Activated naive CD4-positive, alpha-beta T cell treated with anti-CD3 and anti-CD28 coated beads, Interleukin-2, amount 50 U/mL, for 72 hours (primary cell): ENCODE measurements around the gene CNTRL. TPM values are rescaled to one million over a fixed set of nuclear protein-coding genes. Genes with fewer than 3 reads are reported as not detected.
A peak's percentile ranks its signal among the peaks of the same experiment; 100 is the strongest.
"Not testable (repeated sequence)": the region's sequence is repeated elsewhere in the genome, so short reads cannot be mapped to it uniquely, and the experiment has no call there.

ENCODE experiments used
- ATAC-seq, 2 donors: fragments of 150-1000 bp; cut with Tn5 transposase; 2 replicates each; pipeline ENCODE4 v1.10.0; 2021; ENCODE audit warnings: mild to moderate bottlenecking in 2 of 2, moderate library complexity in 2 of 2
- DNase-seq, 2 donors: peaks; one replicate each; pipeline ENCODE4 v3.0.0; 2021 to 2022; ENCODE audit warnings: low spot score in 2 of 2
- H3K27ac Mint-ChIP-seq, 2 donors: one replicate each; pipeline ENCODE4 v1.8.0; 2022; ENCODE audit warnings: mild to moderate bottlenecking in 2 of 2, mixed read lengths in 2 of 2
- H3K36me3 Mint-ChIP-seq, 2 donors: one replicate each; pipeline ENCODE4 v1.8.0; 2022; ENCODE audit warnings: mixed read lengths in 2 of 2
- H3K9me3 Mint-ChIP-seq, 2 donors: one replicate each; pipeline ENCODE4 v1.8.0; 2022; ENCODE audit warnings: mixed read lengths in 2 of 2
- total RNA-seq, 2 donors: library from RNA; stranded (reverse); gene quantifications; one replicate each; pipeline ENCODE4 v1.2.3, GENCODE V29; 2022

CNTRL gene
- total RNA-seq, 2 donors from 2014 or later: 68.5 to 88.1 TPM

- H3K9me3 Mint-ChIP-seq: peaks cover 0 to 4% of the 10 kb centered on the region in 2 donors
- peak overlapping the region in 1 of 2 donors; percentile 84 for H3K27ac Mint-ChIP-seq
- H3K36me3 Mint-ChIP-seq: peaks cover 0 to 9% of the 10 kb centered on the region in 2 donors
- peak in 1 of 2 donors; percentile 53 for ATAC-seq
- DNase-seq: no peak
Measured at GRCh38 chr9:121107029-121107428, 32.3 kb downstream of the CNTRL start.

DNA sequence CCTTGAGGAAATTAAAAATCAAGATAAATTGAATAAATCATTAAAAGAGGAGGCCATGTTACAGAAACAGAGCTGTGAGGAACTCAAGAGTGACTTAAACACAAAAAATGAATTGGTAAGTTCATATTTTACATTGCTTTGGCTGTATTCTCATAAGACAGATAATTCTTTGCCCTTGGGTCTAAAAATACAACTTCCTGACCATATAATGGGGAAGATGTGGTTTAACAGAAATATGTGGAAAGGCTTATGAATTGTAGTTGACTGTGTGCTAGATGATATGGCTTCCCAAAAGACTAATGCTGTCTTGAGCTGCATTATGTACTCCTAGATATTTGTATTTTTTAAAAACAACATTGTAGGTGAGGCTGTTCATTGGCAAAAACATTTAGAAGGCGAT is 33.1 kb downstream of the CNTRL start:
- Mint-ChIP-seq H3K9me3 (no peaks in the 10 kb centered on the region), H3K36me3 (peaks cover 0 to 8% of the 10 kb centered on the region in 2 donors), H3K27ac (no peak overlapping the region)
- ATAC-seq (no peak), DNase-seq (no peak)

GRCh38 chr9:121115466-121115865 is 40.7 kb downstream of the CNTRL start:
- Mint-ChIP-seq H3K36me3 (peaks cover 4 to 16% of the 10 kb centered on the region in 2 donors), H3K27ac (no peak overlapping the region), H3K9me3 (no peaks in the 10 kb centered on the region)
- no peak for DNase-seq
- no peak for ATAC-seq

- Mint-ChIP-seq H3K36me3 (peaks cover 4 to 21% of the 10 kb centered on the region in 2 donors), H3K9me3 (no peaks in the 10 kb centered on the region), H3K27ac (no peak overlapping the region)
- DNase-seq (no peak), ATAC-seq (no peak)
Measured at GRCh38 chr9:121118266-121118665, 43.5 kb downstream of the CNTRL start.

GRCh38 chr9:121120386-121120785 is 45.6 kb downstream of the CNTRL start:
- ATAC-seq (no peak), DNase-seq (no peak)
- Mint-ChIP-seq H3K36me3 (peaks cover 10 to 28% of the 10 kb centered on the region in 2 donors), H3K27ac (peak overlapping the region in 1 of 2 donors; percentile 77), H3K9me3 (no peaks in the 10 kb centered on the region)

- Mint-ChIP-seq H3K36me3 (peaks cover 8 to 28% of the 10 kb centered on the region in 2 donors), H3K9me3 (no peaks in the 10 kb centered on the region), H3K27ac (peak overlapping the region; percentile 77 to 97)
- ATAC-seq (peak; percentile 99), DNase-seq (peak; percentile 94 to 95)
Measured at GRCh38 chr9:121121582-121122087, 46.9 kb downstream of the CNTRL start.

DNA sequence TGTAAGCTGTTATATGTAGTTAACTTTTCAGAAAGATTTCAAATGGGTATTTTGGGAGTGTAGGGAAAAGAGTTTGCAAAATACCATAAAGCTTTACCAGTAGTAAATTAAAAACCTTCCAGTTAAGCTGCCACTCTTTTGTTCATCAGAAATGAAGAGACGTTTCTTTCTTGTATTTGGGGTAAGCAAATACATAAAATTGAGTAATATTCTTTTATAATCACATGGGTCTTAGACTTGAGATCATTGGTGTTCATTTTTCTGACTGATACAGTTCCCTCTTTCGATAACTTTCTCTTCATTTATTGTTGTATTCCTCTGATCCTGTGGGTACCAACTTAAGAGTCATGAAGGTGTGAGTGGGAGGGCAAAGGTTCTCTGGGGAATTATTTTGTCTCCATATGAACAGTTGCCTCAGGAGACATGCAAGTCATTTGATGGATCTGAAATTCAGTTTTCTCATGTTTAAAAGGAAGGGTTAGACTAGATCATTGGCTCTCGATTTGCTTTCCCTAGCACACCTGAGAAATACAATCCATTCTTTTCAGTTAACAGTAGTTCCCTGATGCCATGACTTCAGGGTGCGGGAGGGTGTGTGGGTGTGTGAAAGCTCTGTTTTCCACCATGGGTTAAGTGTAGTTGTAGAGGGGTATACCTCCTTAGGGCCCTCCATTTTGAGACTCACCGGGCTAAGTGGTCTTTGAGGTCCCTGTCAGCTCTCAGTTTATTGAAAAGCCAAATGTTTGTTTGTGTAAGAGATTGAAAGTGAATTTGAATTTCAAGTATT is 47.7 kb downstream of the CNTRL start:
- Mint-ChIP-seq H3K36me3 (peaks cover 14 to 36% of the 10 kb centered on the region in 2 donors), H3K27ac (peak overlapping the region; percentile 77 to 97), H3K9me3 (no peaks in the 10 kb centered on the region)
- no peak for DNase-seq
- ATAC-seq: peak; percentile 8 to 36

DNA sequence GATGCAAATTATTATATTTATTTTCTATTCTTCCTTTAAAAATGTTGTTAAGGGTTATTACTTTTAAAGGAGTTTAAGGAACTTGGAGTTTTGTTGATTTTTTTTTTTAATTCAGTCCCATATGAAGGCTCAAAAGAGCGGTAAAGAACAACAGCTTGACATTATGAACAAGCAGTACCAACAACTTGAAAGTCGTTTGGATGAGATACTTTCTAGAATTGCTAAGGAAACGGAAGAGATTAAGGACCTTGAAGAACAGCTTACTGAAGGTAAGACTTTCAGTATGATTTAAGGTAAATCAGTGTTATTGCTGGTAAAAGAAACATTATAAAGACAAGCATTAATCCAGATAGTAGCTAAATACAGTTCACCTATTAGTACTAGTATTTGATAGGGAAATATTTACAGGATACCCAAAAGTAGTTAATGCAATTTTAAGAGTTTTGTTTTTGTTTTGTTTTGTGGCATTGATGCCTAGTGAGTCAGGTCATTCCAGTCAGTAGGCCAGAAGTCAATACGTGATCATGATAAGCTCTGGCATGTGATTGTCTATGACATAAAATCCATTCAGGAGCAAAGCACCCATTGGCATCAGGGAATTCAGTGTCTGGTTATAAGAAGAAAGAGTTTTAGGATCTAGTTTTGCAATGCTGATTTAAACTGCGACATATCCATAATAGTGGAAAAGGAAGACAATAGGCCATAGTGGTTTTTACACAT is 49.2 kb downstream of the CNTRL start:
- ATAC-seq: no peak
- Mint-ChIP-seq H3K9me3 (peaks cover 2 to 4% of the 10 kb centered on the region in 2 donors), H3K36me3 (peaks cover 21 to 50% of the 10 kb centered on the region in 2 donors), H3K27ac (peak overlapping the region; percentile 36 to 97)
- no peak for DNase-seq

- DNase-seq (no peak), ATAC-seq (no peak)
- Mint-ChIP-seq H3K9me3 (peaks cover 9 to 12% of the 10 kb centered on the region in 2 donors), H3K36me3 (peaks cover 38 to 55% of the 10 kb centered on the region in 2 donors), H3K27ac (peak overlapping the region in 1 of 2 donors; percentile 40)
Measured at GRCh38 chr9:121125590-121125989, 50.8 kb downstream of the CNTRL start.

DNA sequence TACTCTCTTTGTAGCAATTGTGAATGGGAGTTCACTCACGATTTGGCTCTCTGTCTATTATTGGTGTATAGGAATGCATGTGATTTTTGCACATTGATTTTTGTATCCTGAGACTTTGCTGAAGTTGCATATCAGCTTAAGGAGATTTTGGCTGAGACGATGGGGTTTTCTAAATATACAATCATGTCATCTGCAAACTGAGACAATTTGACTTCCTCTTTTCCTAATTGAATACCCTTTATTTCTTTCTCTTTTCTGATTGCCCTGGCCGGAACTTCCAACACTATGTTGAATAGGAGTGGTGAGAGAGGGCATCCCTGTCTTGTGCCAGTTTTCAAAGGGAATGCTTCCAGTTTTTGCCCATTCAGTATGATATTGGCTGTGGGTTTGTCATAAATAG is 54.6 kb downstream of the CNTRL start:
- Mint-ChIP-seq H3K9me3 (peaks cover 12 to 18% of the 10 kb centered on the region in 2 donors), H3K36me3 (peaks cover 48 to 61% of the 10 kb centered on the region in 2 donors)
- DNase-seq, H3K27ac Mint-ChIP-seq, ATAC-seq: not testable (repeated sequence)

DNA sequence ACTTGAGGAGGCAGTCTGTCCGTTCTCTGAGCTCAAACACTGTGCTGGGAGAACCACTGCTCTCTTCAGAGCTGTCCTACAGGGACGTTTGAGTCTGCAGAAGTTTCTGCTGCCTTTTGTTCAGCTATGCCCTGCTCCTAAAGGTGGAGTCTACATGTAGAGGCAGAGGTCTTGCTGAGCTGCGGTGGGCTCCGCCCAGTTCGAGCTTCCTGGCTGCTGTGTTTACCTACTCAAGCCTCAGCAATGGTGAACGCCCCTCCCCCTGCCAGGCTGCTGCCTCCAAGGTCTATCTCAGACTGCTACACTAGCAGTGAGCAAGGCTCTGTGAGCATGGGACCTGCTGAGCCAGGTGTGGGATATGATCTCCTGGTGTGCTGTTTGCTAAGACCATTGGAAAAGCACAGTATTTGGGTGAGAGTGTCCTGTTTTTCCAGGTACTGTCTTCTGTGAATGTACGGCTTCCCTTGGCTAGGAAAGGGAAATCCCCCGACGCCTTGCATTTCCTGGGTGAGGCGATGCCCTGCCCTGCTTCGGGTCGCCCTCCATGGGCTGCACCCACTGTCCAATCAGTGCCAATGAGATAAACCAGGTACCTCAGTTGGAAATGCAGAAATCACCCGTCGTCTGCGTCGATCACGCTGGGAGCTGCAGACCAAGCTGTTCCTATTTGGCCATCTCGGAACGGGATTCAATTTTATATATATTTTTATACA is 58.5 kb downstream of the CNTRL start:
- peak in 1 of 2 donors; percentile 38 for DNase-seq
- peaks cover 12 to 18% of the 10 kb centered on the region in 2 donors for H3K9me3 Mint-ChIP-seq
- H3K36me3 Mint-ChIP-seq: peaks cover 44 to 51% of the 10 kb centered on the region in 2 donors
- peak; percentile 46 to 67 for ATAC-seq
- H3K27ac Mint-ChIP-seq: peak overlapping the region; percentile 9 to 62

GRCh38 chr9:121135642-121136041 is 60.9 kb downstream of the CNTRL start:
- Mint-ChIP-seq H3K9me3 (peaks cover 2 to 6% of the 10 kb centered on the region in 2 donors), H3K36me3 (peaks cover 20 to 32% of the 10 kb centered on the region in 2 donors), H3K27ac (no peak overlapping the region)
- DNase-seq (no peak), ATAC-seq (no peak)

DNA sequence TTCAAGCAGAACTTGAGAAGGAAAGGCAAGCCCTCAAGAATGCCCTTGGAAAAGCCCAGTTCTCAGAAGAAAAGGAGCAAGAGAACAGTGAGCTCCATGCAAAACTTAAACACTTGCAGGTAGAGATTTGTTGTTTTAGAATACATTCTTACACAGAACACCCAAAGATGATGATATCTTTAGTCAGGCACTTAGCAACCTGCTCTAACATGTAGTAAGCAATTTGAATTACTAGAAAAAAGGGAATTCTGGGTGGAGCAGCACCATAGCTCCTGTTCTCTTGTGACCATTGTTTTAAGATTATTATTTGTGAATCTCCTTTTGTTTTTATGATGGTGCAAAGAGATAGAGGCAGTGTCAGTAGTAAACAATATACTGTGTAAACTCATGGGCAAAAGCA is 63.8 kb downstream of the CNTRL start:
- Mint-ChIP-seq H3K36me3 (peaks cover 14 to 22% of the 10 kb centered on the region in 2 donors), H3K27ac (peak overlapping the region in 1 of 2 donors; percentile 55), H3K9me3 (no peaks in the 10 kb centered on the region)
- DNase-seq (no peak), ATAC-seq (no peak)

- H3K36me3 Mint-ChIP-seq: peaks cover 15 to 22% of the 10 kb centered on the region in 2 donors
- no peak overlapping the region for H3K27ac Mint-ChIP-seq
- no peaks in the 10 kb centered on the region for H3K9me3 Mint-ChIP-seq
- DNase-seq (no peak), ATAC-seq (no peak)
Measured at GRCh38 chr9:121138973-121139372, 64.2 kb downstream of the CNTRL start.

DNA sequence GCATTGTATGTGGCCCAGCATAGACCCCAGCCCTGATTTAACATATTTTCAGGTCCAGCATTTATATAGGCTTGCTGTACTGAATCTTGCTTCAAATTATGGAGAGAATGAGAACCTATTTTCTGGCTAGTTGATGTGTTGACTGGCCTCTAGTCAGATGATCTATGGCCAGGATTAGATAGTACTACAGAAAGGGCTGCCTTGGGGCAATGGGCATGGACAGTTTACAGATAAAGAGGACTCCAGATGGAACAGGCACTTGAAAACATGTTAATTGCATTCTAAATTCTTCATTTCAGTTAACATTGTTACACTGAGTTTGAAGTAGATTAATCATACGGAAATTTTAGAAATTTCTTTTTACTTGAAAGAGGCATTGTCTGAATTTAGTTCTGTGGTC is 65.4 kb downstream of the CNTRL start:
- DNase-seq (no peak), ATAC-seq (no peak)
- peaks cover 21% of the 10 kb centered on the region in 2 donors for H3K36me3 Mint-ChIP-seq

GRCh38 chr9:121141306-121141705 is 66.6 kb downstream of the CNTRL start:
- no peaks in the 10 kb centered on the region for H3K9me3 Mint-ChIP-seq
- DNase-seq (no peak), ATAC-seq (no peak)
- peaks cover 17 to 21% of the 10 kb centered on the region in 2 donors for H3K36me3 Mint-ChIP-seq
- peak overlapping the region in 1 of 2 donors; percentile 57 for H3K27ac Mint-ChIP-seq

More for the DNA sequence above, 65.4 kb downstream of the CNTRL start:
- H3K27ac Mint-ChIP-seq: no peak overlapping the region
- no peaks in the 10 kb centered on the region for H3K9me3 Mint-ChIP-seq
